Kidney (tissue), 14 donors: ENCODE results near the gene ERICH2. TPM values are rescaled to one million over a fixed set of nuclear protein-coding genes. Genes with fewer than 3 reads are reported as not detected.

ENCODE experiments used
- DNase-seq, 5 donors: peaks; one replicate each; pipeline ENCODE4 v3.0.0-alpha.2; 2013 to 2020
- FAIRE-seq: peaks from 2 replicates; lab custom pipeline; 2012; peaks lifted over from hg19 to GRCh38; lab: Jason Lieb, UNC
- H3K27ac ChIP-seq, 2 donors: one replicate each; pipeline ENCODE4 v1.7.0; 2013; ENCODE audit warnings: low read depth in 2 of 2, low read length in 2 of 2, inconsistent platforms in 1 of 2
- H3K27me3 ChIP-seq: one replicate; pipeline ENCODE4 v1.7.1; 2013; ENCODE audit warnings: low read length, inconsistent platforms; ENCODE audit not compliant: control insufficient read depth, insufficient read depth
- H3K36me3 ChIP-seq, 3 donors: one replicate each; pipeline versions ENCODE4 v1.7.0 to v1.7.1; 2013; ENCODE audit warnings: low read length in 3 of 3, control low read depth in 1 of 3, inconsistent platforms in 1 of 3; ENCODE audit not compliant: insufficient read depth in 3 of 3, control insufficient read depth in 2 of 3
- H3K4me1 ChIP-seq, 3 donors: one replicate each; pipeline versions ENCODE4 v1.7.0 to v1.7.1; 2013; ENCODE audit warnings: low read length in 3 of 3, inconsistent platforms in 1 of 3, low read depth in 1 of 3; ENCODE audit not compliant: control insufficient read depth in 2 of 3, insufficient read depth in 2 of 3
- H3K4me3 ChIP-seq, 3 donors: one replicate each; pipeline versions ENCODE4 v1.7.0 to v1.8.1; 2013; ENCODE audit warnings: low read length in 3 of 3, control low read depth in 1 of 3, inconsistent platforms in 1 of 3
- H3K9ac ChIP-seq, 3 donors: one replicate each; pipeline versions ENCODE4 v1.7.0 to v1.7.1; 2013; ENCODE audit warnings: low read length in 3 of 3, control low read depth in 1 of 3, inconsistent platforms in 1 of 3
- H3K9me3 ChIP-seq, 3 donors: one replicate each; pipeline versions ENCODE4 v1.7.0 to v1.7.1; 2013; ENCODE audit warnings: low read length in 3 of 3, control low read depth in 1 of 3, inconsistent platforms in 1 of 3; ENCODE audit not compliant: control insufficient read depth in 2 of 3, insufficient read depth in 1 of 3
- intact Hi-C: fragments of 100-400 bp; cut with DNase I; formaldehyde crosslinking; loops from one replicate; pipeline ENCODE4 v1.11.1; 2022
- polyA plus RNA-seq: library from polyadenylated mRNA; stranded (reverse); fragments of 350-450 nt; fragmentation: Illumina TruSeq; extraction: RNeasy Lipid Tissue Mini Kit (QIAGEN cat#74804); gene quantifications from one replicate; pipeline ENCODE4 v1.2.3, GENCODE V29; 2014; ENCODE audit warnings: low read depth, low replicate concordance; ENCODE audit not compliant: insufficient read depth
- total RNA-seq: library from RNA; stranded (reverse); fragmentation: NEBNext Ultra II Directional; extraction: Animal tissue kit (Norgen Biotek cat#: 25700); gene quantifications from one replicate; pipeline ENCODE4 v1.2.1, GENCODE V29; 2021
- TF ChIP-seq, protein P1 (sequence below): IDR thresholded peaks from 3 replicates; pipeline ENCODE4 v1.5.1; 2012; ENCODE audit warnings: mild to moderate bottlenecking, moderate library complexity, borderline replicate concordance; ENCODE audit not compliant: insufficient read depth; ENCODE audit errors: extremely low read depth
- donor health status: control.
- donor health status: control.
- donor health status: control.
- donor health status: control.
- donor health status: control.
- donor health status: DM: yes; HTN: yes; CAD: no.
- donor health status: Normal renal cell carcinoma (clear cell type).

ERICH2 gene
- total and polyA plus RNA-seq, 2 donors from 2014 or later, result 0.91 to 4.0 TPM

DNA sequence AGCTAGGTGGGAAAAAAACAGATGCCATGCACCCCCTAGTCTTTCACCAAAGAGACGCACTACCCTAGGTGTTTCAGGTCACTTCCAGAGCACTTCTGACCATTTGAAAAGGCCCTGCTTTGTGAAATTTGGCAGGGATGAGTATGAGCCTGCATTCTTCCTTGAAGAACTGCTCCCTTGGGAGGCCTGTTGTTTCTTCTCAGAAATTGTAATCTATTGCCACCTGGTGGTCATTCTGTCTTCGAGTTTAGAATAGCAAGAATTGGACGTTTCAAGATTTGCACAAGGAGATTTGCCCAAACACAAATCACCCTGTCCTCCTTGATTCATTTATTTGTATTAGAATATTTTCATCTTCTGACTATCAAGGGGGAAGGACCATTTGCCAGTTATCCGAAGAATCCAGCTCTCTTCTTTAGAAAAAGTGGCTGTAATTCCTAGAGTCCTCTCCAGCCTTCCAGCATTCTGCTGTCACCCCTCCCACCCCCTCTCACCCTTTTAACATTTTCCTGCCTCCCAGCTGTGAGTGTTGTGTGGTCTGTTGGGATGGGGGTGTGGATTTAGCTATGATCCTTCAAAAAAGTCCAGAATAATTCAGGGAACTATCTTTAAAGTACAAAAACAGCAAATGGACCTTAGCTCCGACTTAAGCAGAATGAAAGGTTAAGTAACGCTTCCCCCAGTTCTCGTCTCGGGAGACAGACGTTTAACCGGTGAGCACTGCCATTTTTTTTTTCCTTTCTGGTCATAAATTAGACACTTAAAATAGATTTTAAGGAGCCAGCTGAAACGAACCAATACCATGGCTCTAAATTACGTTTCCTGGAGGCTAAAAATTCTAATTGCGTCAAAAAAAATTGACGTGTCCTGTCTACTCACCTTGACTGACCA, 42.8 kb downstream of the ERICH2 start:
- H3K9ac ChIP-seq, result no peak overlapping the region
- H3K27me3 ChIP-seq, result peaks cover 34% of the 10 kb centered on the region
- H3K4me3 ChIP-seq, result peak overlapping the region in 1 of 3 donors; percentile 35
- no peaks in the 10 kb centered on the region for H3K36me3 ChIP-seq
- intact Hi-C loops, result no loop called here
- no peak overlapping the region for H3K27ac ChIP-seq
- FAIRE-seq (peak; percentile 57), DNase-seq (peak in 3 of 5 donors; percentile 57 to 93 (median 89))
- H3K9me3 ChIP-seq, result no peaks in the 10 kb centered on the region
- TF ChIP-seq, protein P1, sequence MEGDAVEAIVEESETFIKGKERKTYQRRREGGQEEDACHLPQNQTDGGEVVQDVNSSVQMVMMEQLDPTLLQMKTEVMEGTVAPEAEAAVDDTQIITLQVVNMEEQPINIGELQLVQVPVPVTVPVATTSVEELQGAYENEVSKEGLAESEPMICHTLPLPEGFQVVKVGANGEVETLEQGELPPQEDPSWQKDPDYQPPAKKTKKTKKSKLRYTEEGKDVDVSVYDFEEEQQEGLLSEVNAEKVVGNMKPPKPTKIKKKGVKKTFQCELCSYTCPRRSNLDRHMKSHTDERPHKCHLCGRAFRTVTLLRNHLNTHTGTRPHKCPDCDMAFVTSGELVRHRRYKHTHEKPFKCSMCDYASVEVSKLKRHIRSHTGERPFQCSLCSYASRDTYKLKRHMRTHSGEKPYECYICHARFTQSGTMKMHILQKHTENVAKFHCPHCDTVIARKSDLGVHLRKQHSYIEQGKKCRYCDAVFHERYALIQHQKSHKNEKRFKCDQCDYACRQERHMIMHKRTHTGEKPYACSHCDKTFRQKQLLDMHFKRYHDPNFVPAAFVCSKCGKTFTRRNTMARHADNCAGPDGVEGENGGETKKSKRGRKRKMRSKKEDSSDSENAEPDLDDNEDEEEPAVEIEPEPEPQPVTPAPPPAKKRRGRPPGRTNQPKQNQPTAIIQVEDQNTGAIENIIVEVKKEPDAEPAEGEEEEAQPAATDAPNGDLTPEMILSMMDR, result peak; percentile 80
- H3K4me1 ChIP-seq, result peaks cover 0 to 9% (median 5%) of the 10 kb centered on the region in 3 donors

DNA sequence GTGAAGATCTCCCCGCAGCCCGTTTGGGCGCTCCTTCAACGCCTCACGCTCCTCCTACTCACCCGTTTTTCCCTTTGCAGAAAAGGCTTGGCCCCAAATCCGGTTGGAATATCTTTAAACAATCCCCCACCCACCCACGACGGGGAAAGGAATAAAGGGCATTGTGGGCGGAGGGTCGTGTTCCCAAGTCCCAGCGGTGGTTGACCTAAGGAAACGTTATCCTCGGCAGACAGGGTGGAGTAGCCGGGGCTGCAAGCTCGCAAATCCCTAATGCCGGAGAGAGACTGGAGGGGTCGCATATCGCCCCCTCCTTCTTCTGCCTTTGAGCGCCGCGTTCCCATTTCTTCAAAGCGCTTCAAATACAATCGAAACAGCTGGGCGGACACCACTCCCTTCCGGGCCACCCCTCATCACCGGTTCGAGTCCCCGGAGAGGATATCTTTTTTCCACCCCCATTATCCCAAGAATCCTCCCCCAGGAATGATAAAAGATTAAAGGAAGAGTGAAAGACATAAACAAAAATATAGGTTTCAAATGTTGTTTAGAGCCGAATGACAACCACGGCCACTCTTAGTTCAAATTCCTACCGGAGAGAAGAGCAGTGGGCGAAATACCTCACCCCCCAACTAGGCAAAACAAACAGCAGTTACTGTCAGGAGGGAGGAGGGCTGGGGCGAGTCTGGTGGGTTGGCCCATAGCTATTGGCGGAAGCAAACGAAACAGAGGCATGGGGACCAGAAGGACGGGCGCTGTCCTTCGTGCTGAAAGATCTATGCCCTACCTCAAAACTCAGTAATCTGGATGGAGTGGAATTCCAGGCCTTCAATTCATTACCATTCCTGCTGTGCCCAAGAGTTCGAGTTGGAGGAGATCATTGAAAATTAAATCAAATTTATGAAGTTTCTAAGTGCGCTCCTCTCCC, 43.7 kb downstream of the ERICH2 start:
- FAIRE-seq (no peak), DNase-seq (peak in 4 of 5 donors; percentile 73 to 94 (median 90))
- Histone ChIP-seq H3K4me3 (peak overlapping the region in 2 of 3 donors; percentile 32 to 35), H3K4me1 (peaks cover 0 to 9% (median 7%) of the 10 kb centered on the region in 3 donors), H3K9me3 (no peaks in the 10 kb centered on the region), H3K27me3 (peaks cover 37% of the 10 kb centered on the region), H3K36me3 (no peaks in the 10 kb centered on the region), H3K27ac (no peak overlapping the region), H3K9ac (no peak overlapping the region)
- TF ChIP-seq, protein P1, result no peak
- intact Hi-C loops, result no loop called here

DNA sequence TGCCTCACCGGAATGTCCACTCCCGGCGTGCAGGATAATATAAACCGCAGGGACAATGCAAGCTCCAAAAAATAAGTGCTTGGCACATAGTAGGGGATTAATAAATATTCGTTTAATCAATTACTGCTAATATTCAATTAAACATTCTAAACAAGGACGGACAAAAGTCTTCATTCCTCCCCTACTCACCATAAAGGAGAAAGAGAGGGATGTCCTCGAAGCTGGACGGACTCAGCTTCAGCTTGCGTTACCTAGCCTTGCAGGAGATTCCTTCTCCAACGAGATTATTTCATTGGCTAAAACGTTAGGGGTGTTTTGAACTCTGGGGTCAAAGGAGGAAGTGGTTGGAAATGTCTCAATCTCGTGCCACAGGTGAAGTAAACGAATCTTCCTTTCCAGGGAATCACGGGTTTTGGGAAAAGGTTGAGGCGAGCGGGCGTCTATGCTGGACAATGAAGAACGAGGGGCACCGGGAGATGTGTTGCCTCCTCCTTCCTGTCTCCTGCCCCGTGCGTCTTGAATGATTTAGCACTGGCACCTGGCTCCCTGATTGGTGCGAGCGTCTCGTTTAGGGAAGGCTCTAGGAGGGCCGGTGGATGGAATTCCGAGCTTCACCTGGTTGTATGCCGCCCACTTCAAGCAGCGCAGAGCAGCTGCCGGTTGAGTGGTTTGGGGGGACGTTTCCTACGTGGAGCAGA, 44.5 kb downstream of the ERICH2 start:
- peak in 1 of 5 donors; percentile 39 for DNase-seq
- Histone ChIP-seq H3K27me3 (peaks cover 45% of the 10 kb centered on the region), H3K4me1 (peaks cover 0 to 9% (median 7%) of the 10 kb centered on the region in 3 donors)

More for the DNA sequence above, 44.5 kb downstream of the ERICH2 start:
- H3K4me3 ChIP-seq, result no peak overlapping the region
- no peaks in the 10 kb centered on the region for H3K36me3 ChIP-seq
- no peak overlapping the region for H3K27ac ChIP-seq
- H3K9me3 ChIP-seq, result no peaks in the 10 kb centered on the region
- FAIRE-seq, result no peak
- TF ChIP-seq, protein P1, result no peak
- H3K9ac ChIP-seq, result no peak overlapping the region
- intact Hi-C loops, result no loop called here
